HG03039 (cell line): ENCODE measurements around the gene GPX3.
A peak's percentile ranks its signal among the peaks of the same experiment; 100 is the strongest.

ENCODE experiments used
- ATAC-seq: cut with Tn5 transposase; IDR thresholded peaks from one replicate; pipeline ENCODE4 v1.9.1; 2021; ENCODE audit warnings: mild to moderate bottlenecking, moderate library complexity; ENCODE audit not compliant: unreplicated experiment

The GPX3 gene

DNA sequence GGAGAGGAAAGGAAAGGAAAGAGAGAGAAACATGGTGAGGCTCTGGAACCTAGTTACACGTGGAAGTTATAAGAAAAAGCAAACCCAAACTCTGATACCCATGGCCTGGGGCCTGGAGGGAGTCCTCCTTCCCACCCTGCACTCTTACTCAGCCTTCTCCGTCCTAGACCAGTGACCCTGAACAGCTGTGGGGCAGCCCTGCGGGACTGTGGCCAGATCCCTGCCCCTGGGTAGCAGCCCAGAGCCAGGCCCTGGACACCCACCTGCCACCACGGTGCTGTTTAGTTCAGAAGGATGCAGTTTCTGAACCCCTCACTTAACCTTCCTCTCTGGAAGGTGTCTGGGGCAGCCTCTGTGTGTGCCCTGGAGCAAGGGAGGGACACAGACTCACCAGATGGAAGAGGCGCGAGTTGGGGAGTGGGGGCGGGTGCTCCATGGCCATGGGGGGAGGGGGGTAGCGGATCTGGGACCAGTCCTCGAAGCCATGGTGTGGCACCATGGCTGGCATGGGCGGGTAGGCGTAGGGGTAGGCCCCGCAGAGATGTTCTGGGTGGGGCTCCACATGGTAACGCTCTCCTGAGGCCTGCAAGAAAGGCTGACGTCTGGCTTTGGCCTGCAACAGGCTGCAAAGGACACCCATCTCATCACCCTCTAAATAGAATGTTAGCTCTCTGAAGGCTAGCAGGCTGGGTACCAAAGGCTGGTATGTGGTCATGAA is 13.0 kb downstream of the GPX3 start:
- ATAC-seq = no peak

DNA sequence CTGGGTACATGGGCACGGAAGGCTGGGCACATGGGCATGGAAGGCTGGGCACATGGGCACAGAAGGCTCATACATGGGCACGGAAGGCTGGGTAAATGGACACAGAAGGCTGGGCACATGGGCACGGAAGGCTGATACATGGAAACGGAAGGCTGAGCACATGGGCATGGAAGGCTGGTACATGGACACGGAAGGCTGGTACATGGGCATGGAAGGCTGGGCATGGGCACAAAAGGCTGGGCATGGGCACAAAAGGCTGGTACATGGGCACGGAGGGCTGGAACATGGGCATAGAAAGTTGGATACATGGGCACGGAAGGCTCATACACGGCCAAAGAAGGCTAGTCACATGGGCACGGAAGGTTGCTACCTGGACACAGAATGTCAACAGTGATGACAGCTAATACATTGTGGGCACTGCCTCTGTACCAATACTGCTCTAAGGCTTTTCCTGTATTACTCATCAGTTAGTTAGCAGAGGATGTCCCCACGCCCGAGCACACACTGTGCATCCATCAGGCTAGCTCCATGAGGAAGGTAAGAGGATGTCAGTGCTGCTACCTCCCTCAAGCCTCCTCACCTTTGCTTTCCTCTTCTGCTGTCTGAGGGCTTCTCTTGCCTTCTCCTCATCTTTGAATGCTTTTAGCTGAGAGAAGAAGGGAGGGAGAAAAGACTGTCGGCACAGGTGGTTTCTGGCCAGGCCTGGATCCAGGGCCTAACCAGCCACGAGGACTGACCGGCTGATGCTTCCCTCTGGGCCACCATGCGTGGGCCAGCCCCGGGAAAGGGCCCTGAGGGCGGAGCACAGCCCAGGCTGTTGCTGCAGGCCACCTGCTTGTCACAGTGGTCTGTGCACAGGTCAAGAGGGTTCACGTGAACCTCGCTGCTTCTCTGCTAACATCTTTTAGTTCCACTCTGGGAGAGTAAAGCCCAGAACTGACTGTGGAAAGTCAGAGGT is 14.3 kb downstream of the GPX3 start:
- no peak for ATAC-seq

DNA sequence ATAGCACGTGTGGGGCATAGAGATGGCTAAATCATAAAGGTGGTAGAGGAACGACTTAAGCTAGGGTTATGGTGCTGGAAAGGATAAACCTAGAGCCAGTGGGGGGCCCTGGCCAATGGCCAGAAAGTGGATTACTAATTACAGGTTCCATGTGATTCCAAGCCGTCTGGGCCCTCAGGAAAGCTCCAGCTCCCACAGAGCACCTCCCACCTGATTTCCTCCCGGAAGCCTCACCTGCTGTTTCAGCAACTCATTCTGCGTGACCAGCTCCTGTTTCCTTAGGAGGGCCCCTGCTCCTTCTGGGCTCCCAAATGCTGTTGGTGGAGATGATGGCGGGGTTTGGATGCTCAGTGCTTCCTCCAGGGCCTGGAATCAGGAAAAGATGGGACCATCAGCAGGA is 16.2 kb downstream of the GPX3 start:
- ATAC-seq = no peak

DNA sequence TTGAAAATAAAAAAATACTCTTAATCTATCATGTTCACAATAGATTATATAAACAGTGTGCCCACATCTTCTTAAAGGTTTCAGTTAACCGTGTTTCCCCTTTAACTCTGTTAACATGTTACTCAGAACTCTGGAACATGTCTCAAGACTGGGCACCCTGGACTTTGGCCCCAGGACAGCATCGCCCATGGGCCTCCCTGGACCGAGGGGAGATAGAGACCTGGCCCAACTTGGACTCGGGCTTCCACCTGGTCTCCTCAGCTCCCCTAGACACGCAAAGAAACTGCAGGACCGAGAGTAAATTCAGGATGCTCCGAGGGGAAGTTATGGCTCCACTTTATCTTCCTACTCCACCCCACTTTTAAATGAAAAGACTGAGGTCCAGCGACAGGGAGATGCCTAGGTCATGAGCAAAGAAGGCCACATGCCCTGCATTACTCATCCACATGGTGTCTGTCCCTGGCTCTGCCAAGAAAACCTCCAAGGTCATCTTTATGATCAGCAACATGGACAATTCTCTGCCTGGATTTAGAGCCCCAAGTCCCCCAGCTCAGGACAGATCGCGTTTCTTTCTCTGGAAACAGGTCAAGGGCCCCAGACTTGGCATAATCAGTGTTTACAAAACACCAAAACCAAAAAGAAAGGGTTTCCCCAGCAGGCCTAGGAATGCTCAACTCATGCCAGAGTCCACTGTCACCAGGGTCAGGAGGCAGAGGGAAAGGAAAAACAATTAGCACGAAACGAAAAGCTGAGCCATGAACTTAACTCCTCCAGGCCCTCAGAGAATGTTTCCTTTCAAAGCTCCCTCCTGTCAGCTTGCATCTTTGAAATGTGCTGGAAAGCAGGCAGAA is 17.4 kb downstream of the GPX3 start:
- ATAC-seq = no peak

DNA sequence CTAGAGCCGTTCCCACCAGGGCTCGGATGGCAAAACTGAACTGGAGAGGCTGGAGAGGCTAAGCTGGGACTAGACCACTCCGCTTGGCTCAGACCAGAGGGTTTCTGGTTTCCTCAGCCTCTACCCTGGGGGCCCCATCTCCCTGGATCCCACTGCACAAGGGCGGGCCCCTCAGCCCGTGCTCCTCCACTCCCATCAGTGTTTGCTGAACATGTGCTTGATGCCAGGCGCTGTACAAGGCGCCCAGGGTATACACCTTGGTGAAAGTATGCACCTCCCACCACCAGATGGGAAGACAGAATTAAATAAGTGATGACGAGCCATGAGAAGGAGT is 18.0 kb downstream of the GPX3 start:
- no peak for ATAC-seq

DNA sequence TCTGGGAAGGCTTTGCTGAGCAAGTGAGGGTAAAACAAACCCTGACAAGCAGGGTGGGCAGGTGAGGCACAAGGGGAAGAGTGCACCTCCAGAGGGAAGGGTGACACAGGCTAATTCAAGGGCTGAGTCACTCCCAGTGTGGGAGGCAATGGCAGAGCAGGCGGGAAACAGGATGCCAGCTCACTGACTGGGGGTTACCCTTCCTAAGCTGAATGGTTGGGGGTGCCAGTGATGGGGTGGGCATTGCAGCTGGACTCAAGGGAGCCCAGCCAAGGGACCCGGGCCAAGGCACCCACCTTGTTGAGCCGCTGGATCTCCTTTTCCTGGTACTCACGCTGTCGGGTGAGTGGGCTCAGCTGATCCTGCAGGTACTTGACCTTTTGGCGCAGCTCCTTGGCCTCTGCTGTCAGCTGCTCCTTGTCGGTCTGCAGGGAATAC is 18.4 kb downstream of the GPX3 start:
- no peak for ATAC-seq

DNA sequence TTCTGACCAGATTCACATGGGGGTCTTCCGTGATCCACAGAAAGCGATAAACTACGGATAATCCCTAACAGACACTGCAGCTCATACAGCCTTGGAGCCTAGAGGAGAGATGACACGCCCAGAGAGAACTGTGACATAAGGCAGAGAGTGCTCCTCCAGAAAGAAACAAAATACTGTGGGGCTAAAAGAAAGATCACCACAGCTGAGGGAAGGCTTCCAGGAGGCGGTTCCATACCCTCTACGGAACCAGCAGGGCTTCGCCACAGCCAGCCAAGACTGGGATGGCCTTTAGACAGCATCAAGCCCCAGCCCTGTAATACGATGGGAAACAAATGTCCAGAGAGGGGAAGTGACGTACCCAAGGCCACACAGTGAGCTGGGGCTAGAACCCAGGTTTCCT is 19.3 kb downstream of the GPX3 start:
- ATAC-seq = no peak

DNA sequence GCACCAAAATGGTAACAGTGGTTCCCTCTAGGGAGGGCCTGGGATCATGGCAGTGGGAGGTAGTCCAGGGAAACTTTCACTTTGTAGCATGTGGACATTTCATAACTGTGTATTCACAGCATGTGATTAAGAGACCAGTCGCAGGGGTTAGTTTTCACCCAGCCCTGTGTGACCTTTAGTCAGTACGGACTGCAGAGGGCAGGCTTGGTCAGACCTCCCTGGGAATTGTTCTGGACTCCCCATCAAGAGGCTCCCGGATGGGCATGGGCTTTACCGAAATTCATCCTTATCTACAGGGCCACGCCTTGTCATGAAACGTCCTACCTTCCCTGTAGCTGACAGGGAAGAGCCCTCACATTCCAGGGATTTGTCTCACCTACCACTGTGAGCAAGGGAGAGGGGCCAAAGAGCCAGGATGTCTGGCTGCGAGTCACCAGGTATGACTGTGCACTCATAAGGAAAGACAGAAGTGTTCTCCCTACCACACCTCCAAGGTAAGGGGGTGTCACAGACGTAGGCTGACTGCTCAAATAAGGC is 19.9 kb downstream of the GPX3 start:
- ATAC-seq = no peak

DNA sequence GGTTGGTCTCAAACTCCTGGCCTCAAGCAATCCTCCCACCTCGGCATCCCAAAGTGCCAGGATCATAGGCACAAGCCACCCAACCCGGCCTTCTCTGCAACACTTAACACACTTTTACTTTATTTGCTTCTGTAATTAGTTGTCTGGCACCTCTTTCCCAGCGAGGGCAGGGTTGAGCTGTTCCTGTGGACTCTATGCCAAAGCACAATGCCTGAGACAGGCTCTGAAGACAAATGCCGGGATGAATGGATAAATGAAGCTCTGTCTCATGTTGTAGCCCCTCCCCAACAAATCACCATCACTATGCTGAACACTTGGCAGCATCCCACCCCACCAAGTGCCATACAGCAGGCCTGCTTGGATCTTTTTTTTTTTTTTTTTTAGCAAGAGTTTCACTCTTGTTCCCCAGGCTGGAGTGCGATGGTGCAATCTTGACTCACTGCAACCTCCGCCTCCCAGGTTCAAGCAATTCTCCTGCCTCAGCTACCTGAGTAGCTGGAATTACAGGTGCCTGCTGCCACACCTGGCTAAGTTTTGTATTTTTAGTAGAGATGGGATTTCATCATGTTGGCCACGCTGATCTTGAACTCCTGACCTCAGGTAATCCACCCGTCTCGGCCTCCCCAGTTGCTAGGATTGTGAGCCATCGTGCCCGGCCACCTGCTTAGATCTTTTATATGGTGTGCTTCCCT is 21.3 kb downstream of the GPX3 start:
- no peak for ATAC-seq

DNA sequence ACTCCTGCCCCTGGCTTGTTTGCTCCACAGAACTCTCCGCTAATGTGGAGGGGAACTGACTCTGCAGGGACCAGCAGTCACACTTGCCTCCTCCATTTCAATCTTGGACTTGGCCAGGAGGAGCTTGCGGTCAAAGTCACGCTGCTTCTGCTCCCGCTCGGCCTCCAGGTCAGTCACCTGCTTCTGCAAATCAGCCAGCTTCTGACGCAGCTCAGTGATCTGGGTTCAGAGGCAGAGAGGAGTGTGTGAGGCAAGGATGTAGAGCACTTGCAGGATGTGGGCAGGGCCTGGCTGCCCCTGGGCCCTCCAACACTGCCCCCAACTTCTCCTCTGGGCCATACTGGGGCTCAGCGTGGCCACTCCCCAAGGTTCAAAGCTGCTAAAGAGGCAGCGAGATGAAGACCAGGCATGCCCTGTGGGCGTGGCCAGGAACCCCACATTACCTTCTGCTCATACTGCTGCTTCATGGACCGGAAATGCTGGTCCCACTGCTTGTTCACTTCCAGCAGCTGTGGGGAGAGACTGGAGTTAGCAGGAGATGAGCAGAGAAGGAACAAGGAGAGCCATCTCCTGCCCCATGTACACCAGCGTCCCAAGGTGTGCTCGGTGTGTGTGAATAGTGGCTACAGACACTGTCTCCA is 22.2 kb downstream of the GPX3 start:
- ATAC-seq = no peak

DNA sequence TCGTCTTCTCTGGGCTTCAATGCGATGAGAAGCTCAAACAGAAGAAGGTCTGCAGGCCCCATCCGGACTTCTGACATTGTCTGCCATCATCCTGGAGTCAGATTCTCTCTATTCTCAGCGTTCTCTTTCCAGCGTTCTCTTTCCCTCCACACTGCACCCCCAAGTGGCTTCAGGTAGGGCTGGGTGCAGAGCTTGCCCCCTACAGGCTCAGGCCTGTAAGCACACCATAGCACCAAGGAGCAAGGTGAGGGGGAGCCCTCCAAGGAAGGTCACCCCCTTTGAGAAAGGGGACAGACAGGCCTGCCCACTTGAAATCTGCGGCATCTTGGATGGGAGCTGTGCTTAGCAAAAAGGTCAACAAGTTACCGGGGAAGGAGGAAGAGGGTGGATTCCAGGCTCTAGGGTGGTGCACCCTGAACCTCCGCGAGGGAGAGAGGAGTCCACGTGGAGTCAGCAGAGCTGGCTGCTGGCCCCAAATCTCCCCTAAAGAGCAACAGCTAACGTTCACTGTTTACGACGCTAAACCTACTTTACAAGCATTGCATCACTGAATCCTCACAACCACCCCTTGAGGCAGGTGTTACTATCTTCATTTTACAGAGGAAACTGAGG is 27.5 kb downstream of the GPX3 start:
- no peak for ATAC-seq

DNA sequence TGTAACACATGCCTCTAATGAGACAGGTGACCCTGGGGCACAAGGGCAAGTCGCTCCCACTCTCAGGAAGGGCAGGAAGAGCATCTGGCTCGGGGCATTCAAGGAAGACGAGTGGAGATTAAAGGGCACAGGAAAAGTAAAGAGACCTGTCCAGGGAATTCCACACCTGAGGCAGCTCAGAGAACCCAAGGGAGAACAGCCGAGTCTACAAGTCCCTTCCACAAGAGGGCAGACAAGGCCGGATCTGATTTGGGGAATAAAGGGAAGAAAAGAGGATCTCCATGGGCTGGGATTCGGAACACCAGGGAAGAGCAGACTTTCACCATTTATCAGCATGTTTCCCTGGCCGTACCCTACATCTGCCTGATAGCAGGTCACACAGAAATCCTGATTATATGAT is 28.1 kb downstream of the GPX3 start:
- ATAC-seq = no peak

DNA sequence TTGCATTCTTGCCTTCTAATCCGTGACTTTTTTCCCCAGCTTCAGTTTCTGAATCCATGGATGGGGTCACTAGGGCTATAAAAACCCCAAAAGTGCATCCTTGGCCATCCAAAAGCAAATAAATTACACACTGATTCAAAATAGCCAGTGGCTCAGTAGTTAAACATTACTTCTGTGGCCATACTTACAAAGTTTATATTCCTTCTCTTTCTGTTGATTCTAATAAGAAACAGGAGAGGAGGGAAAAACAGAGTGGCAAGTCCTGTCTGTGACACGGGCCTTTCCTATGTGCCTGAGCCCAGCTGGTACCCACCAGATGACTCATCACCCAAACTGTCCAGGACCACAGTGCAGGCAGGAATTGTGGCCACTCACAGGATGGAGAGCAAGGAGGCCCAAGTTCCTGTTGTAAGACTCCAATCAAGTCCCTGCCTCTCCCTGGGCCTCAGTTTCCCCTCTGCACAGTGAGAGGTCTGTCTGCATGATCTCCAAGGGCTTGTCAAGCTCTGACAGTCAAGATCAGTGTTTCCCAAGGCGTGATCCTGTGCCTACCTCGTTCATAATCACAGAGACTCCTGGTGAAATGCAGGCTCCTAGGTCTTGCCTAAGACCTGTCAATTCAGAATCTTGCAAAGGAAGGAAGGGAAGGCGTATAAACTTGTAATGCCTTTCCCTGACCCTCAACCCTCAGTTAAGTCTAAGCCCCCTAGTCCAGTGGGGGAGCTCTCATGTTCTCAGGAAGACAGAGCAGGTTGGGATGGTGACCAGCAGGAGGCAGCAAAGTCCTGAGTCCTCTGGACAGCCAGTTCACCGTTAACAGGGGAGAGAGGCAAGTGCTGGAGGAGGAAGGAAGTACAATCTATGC is 30.9 kb downstream of the GPX3 start:
- ATAC-seq = peak; percentile 62

DNA sequence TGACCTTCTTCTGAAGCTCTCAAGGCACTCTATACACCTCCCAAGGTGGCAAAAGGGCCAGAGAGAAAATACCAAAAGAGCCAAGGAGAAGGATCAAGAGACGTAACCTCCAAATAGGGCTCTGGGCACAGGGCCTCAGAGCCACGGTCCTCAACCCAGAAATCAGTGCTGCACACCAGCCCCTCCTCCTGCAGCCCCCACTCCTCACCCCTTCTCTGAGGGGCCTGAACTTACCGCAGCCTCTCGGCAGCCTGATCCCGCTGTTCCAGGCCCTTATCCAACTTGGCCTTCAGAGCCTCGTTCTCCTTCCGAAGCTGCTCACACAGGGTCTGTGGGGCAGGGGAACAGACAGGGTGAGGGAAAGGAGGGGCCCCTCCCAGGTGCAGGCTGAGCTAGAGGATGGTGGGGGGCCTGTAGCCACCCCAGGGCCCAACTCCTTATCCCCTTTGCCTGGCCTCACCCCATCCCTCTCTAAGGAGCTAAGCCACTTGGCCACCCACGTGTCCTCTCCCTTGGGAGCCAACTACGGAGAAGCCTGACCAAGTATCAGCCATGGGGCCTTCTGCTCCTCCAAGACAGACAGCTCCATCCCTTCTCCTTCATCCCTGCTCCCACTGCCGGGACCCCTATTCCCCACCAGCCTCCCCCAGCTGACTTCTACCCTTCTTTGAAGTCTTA is 31.7 kb downstream of the GPX3 start:
- ATAC-seq = no peak

DNA sequence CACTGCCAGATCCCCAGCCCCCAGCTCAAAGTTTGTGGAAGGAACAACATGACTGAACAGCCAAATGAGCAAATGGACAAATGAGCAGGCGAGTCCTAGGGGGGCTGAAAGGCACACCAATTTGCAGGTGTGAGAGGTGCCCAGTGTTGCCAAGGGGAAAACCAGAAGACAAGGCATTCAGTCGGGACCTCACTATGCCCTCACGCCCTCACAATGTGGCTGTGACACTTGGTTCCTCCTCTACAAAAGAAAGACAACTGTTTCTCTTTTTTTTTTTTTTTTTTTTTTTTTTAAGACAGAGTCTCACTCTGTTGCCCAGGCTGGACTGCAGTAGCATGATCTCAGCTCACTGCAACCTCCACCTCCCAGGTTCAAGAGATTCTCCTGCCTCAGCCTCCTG is 32.4 kb downstream of the GPX3 start:
- ATAC-seq = no peak

DNA sequence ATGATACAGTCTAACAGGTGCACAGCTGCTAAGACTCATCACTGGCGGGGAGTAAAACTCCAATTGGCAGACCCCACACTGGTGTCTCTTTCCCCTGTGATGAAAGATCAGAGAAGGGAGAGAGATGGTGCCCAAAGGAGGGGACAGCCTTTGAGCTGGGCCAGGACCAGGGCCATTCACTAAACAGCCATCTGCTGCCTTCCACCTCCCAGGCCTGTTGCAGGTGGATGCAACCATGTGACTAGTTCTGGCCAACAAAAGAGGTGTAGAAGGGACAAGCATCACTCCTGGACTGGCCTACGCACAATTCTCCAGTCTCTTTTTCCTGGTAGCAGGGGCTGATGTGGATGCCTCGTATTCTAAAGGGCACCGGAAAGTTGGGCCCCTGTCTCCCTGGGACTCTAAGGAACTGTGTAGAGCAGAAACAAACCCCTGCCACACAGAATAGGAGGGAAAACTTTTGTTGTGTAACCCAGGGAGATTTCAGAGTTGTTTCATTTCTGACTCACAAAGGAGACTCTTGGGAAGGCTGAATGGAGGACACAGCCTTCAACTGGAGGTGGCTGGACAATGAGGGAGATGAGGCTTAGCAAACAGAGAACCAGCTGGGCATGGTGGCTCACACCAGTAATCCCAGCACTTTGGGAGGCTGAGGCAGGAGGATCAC is 33.5 kb downstream of the GPX3 start:
- ATAC-seq = no peak

DNA sequence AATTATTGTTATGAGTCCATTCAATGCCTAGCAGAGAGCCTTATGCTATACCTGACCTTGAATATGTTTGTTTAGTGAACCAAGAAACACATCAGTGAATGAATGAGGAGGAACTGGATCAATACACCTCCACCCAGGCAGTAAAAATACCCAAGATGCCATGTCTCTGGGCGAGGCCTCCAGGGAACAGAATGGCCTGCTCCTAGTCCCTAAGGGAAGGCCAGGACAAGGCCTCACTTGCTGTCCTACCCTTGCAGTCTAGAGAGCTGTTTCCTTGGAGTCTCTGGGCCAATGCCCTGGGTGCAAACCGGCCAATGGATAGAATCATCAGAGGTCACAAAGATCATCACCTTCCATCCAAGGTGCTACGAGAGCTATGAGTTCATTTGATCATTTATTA is 34.3 kb downstream of the GPX3 start:
- ATAC-seq = no peak

DNA sequence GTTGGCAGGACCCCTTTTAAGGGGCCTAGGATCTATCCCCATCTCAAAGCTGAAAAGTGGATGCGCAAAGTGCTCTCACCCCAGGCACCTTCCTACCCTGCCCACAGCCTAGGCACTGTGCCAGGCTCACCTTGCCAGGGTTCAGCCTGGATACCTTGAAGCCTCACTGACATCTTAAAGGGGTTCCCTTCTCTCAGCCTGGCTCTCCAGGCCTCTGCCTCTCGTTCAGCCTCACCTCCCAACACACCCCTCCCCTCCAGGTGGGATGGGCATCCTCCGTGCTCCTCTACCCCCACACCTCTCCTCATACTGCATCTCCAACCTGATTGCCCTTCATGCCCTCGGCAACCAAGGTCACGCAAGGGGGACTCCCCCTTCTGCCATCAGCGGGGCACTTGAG is 34.9 kb downstream of the GPX3 start:
- no peak for ATAC-seq
